Activated CD4-positive, alpha-beta T cell treated with anti-CD3 and anti-CD28 coated beads, Interleukin-2, amount 50 U/mL, for 4 hours (primary cell): ENCODE results near the gene RAD50.

Source experiments
- DNase-seq, 2 experiments: peaks; one replicate each; pipeline ENCODE4 v3.0.0-alpha.2; 2020

The RAD50 gene

GRCh38 chr5:132662925-132663770 is 106.4 kb downstream of the RAD50 start:
- no peak for DNase-seq

DNA sequence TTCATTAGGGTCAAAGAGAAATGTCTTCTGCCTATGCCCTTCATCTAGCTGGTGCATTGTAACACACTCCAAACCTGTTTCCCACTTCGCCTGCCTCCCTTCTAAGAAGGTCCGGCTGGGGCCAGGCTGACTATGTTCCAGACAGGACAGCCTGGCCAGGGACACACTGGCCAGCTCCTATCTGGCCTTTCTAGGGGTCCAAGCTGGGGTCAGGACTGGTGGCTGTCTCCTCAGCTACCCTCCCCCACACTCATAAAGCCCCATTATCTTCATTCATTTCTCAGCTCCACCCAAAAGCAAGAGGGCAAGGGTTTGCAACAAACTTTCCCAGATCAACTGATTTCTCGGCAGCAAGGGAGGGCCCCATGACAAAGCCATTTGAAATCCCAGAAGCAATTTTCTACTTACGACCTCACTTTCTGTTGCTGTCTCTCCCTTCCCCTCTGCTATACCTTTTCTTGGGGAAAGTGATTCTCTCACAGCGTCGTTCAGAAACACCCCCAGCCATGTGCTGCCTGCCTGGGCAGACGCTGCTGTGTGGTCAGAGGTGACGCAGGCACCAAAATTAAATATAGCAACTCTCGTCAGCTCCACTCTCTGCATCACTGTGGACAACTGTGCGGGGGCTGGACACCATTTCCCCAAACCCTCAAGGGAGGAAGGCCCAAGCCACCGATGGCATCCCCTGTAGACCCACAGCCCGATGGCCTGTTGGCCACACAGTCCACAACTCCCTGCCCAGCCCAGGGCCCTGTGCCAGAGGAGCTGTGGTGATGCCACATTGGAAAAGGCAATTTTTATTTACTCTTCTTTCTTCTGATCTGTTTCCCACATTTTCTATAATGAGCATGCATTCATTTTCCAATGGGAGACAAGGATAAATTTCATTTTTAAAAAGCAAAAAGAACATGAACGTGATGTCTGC is 107.3 kb downstream of the RAD50 start:
- no peak for DNase-seq

DNA sequence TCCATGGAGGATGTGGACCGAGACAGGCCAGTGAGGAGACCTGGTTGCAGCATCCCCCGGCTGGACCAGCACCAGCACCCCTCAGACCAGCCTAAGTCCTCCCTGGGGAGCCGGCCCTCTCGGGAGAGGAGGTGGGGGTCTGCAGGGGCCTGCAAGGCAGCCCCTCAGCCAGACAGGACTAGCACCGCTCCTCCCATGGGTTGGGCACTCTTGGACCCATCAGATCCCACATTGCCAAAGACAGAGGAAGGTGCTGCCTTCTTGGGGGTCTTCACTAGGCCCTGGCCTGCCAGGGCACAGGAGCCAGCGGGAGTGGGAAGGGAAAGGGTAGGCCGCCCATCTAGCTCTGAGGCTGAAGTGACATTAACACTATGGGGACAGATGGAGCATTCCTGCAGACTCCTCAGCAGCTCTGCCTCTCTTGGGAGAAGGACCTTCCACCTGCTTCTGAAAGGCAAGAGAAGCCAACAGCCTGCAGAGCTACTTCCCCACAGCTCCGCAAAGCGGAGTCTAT is 108.0 kb downstream of the RAD50 start:
- DNase-seq = no peak

DNA sequence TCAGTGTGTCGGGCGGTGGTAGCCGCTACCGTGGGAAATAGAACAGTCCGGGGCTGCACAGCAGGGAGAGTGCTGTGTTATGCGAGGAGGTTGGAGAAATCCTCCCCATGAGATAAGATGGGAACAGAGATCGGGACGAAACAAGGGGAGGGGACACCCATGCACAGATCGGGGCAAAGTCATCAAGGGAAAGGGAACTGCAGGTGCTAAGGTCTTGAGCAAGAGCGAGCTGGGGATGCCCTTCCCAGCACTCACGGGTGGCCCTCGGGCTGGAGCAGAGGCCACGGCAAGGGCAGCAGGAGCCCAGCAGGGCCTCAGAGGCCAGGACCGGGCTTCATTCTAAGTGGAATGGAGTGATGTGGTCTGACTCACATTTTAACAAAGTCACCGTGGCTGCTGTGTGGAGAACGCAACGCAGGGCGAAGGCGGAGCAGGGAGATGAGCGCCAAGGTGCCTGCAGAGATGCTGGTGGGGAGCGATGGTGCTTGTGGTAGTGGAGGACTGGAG is 108.8 kb downstream of the RAD50 start:
- no peak for DNase-seq

DNA sequence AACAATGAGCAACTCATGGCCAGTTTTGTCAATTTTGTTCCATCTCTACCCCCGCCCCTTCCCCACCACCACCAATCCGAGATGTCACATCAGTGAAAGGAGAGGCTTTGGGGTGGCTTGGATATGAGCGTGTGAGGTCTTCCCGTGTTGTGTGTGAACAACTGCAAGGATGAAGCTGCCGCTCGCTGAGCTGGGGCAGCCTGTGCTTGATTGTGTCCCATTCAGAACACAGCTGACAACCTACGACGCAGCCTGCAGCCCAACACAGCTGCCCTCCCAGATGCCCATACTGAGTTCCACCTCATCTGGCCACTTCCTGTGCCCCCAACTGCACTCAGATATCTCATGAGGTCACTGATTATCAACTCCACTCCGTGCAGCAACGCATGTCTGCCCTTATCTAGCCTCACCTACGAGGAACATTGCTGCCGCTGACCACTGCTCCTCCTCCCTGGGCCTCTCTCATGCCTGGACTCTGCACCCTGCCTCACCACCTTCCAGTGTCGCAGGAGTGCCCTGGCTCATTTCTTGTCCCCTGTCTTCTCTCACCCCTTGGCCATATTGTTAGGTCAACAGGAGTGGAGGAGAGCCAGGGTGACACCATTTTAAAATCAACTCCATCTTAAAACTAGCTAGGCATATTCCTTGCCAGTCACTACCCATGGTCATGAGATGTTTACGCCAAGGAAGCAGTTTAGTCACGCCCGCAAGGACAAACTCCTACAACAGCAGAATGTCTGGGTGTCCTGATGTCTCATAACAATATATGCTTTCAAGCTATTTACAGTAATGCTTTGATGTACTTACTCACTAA is 109.7 kb downstream of the RAD50 start:
- no peak for DNase-seq

DNA sequence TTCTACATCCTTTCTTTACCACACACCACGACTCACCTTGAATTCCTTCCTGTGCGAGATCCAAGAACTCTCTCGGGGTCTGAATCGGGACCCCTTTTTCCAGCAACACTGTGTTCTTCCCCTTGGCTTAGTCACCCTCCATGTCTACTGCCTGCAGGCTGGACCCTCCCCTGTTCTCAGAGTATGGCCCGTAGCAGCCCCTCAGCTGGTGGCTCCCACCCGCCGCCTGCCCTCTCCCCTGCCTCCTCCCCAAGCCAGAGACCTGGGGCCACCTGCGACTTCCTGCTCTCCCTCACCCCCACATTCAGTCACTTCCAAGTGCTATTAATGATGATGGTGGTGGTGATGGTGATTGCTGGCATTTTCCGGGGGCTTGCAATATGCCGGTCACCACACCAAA is 110.5 kb downstream of the RAD50 start:
- DNase-seq = no peak

DNA sequence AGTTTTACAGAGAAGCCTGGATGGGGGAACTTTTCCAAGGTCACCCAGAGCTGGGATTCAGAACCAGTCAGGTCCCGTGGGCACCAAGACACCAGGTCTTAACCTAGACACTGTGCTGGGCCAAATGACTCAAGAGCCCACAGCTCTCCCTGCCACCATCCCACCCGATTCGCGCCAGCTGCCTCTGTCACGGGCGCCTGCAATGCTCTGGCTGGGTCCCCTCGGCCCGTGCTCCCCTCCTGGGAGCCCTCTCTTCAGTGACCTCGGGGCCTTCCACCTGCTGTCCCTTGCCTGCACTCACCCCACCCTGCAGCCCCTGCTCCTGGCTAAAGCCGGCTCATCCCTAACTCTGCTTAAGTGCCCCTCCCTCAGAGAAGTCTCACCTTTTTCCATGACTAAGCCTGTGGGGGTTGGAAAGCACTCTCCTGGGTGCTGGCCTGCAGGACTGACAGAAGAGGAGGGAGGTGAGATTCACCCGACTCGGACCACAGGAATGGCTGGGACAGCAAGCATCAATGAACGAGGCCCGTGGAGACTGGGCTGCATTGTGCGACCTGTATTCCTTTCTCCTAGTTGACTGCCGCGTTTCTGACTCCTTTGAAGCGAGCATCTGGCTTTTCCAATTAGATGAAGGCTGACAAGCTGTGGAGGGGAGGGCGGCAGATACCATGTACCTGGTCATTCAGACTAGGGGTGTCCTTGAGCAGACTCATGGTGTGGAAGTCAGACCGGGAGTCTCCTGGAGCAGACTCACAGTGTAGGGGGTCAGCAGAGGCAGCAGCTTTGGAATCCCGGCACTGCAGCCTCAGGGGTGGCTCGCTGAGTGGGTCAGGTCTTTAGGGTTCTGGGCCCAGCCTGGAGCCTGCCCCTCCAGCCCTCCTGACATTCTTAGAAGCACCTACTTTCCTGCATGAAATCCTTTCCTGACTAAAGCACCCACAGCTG is 111.3 kb downstream of the RAD50 start:
- DNase-seq = no peak

DNA sequence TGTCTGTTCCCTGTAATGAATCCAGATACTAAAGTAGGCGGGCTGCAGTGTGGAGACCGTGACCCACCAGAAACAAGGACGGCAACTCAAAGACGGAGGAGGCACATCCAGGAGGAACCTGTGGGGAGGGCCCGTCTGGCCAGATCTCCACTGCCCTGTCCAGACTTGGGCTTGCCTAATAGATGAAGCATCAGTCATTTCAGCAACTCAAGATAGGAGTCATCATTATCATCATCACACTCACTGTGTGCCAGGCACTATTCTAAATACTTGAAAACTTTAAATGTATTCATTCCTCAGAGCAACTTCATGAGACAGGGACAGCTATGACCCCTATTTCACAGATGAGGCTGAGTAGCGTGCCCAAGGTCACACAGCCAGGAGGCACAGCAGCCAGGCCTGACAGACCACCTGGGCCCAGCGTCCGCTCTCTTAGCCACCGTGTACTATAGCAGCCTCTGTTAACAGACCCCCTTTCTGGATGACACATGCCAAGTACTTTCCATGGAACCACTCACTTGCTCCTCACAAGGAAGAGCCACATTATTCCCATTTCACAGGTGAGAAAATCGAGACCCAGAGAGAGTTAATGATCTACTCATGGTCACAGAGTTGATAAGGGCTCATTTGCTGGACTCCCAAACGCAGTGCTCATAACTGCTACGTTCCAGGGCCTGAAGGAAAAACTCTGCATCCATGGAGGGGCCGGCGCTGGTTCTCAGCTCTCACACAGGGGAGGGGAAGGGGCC is 112.1 kb downstream of the RAD50 start:
- no peak for DNase-seq

DNA sequence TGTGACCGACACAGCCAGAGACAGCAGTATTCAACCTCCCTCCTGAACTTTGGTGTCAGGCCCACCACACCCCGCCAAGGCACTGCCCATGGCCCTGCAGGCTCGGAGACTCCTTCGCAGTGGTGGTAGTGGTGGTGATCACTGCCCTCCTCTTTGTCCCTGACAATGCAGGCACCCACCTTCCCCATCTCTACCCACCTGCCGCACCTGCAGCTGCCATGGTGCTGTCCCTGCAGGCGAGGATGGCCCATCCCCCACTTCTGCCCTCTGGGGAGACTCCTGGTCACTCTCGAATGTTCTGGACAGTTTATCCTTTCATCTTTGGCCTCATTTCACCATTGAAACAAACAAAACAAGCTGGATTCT is 112.7 kb downstream of the RAD50 start:
- no peak for DNase-seq

DNA sequence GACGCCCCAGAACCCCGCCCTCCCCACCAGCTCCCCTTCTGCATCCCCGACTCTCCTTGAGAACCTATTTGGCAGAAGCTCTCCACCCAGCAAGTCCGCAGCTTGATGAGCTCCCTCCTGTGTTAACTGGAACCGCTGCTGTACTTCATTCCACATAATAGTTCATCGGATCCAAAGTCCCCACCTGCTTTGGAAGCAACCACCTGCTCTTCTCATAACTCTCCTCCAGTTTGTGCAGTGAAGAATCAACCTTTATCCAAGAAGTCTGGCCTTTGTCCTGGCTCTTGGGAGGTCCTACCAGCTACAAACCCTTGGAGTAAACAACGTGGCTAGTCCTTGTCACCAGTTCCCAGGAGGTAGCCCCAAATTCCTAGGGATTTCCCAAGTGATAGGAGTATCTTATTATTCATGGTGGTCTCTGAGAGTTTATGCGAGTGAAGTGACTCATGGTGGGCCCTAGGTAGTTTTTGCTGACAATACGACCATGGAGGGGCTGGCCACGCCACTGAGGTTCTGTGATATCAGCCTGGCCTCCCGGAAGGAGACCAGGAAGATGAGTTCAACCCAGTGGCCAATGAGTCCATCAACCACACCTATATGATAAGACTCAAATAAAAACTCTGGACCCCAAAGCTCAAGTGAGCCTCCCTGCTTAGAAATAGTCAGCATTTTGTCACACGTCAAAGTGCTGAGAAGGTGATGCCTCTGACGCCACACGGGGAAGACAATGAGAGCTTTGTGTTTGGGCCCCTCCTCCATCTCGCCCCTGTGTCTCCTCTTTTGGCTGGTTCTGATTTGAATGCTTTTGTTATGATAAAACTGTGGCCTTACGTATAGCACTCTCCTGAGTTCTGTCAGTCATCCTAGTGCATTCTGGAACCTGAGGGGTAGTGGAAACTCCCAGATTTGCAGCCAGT is 113.4 kb downstream of the RAD50 start:
- DNase-seq = no peak

DNA sequence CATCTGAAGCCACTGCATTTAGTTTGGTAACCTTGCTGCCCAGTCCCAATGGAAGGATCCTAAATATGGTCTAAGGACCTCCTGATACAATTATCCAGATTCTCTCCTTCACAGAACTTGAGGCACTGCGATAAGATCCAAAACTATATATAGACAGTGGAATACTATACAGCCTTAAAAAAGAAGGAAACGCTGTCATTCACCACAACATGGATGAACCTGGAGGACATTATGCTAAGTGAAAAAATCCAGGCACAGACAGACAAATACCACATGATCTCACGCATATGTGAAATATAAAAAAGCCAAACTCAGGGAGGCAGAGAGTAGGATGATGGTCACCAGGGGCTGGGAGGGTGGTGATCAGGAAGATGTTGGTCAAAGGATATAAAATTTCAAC is 114.2 kb downstream of the RAD50 start:
- DNase-seq = no peak

GRCh38 chr5:132673488-132673887 is 116.7 kb downstream of the RAD50 start:
- no peak for DNase-seq

- no peak for DNase-seq
Measured at GRCh38 chr5:132673939-132674630, 117.3 kb downstream of the RAD50 start, which contains the start of gene IL4. Gene IL4, plus strand, starts transcription at chr5:132673989. Its CDS starts 62 bp downstream, at chr5:132674051.

GRCh38 chr5:132674671-132675506 is 118.1 kb downstream of the RAD50 start:
- no peak for DNase-seq

GRCh38 chr5:132675936-132676689 is 119.3 kb downstream of the RAD50 start:
- no peak for DNase-seq

DNA sequence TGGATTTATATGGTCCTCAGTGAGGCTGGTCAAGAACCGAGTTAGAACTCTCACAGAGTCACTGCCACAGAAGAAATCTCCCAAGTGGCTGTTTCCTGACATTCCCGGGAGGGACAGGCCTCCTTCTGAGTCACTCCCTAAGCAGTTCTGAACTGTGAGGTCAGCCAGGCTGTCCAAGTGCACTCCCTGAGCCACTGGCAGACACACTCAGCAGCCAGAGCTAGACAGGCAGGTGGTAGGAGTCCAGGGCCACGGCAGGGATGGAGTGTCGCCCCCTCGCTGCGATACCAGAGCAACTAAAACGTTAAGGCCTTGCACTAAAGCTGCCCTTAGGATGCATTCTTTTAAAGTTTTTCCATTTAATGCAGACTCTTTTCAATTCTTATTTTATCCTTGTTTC is 120.4 kb downstream of the RAD50 start:
- DNase-seq = no peak
